Peyer's patch (tissue), 4 donors: ENCODE results near the gene KLHL25.

Experiments
- CTCF ChIP-seq, 6 experiments: fragments of 450-650 bp in 4 of 6; fragments of 200-600 bp in 2 of 6; sonication (generic) in 1 of 6; IDR thresholded peaks; one replicate each; pipeline ENCODE4 v1.5.1; 2017 to 2019; ENCODE audit warnings: antibody characterized with exemption in 6 of 6, mild to moderate bottlenecking in 3 of 6, moderate library complexity in 1 of 6
- POLR2A ChIP-seq, 2 donors: fragments of 450-650 bp; IDR thresholded peaks; one replicate each; pipeline ENCODE4 v1.5.1; 2017; ENCODE audit warnings: antibody characterized with exemption in 2 of 2, mild to moderate bottlenecking in 2 of 2, moderate library complexity in 2 of 2

- TF ChIP-seq CTCF (IDR thresholded peaks at IDR 0.05) (no peak), POLR2A (IDR thresholded peaks at IDR 0.05) (no peak)
Measured at GRCh38 chr15:85763673-85764633, 30.8 kb downstream of the KLHL25 start.
